Fibroblast of lung (primary cell): ENCODE data around the gene NAP1L4. TPM values are rescaled to one million over a fixed set of nuclear protein-coding genes. Genes with fewer than 3 reads are reported as not detected.

ENCODE experiments used
- DNase-seq, 2 donors: peaks; one replicate each; pipeline versions ENCODE4 v3.0.0 to v3.0.0-alpha.2; 2010; ENCODE audit warnings: low read depth in 2 of 2
- H2AFZ ChIP-seq: 2 replicates; pipeline ENCODE4 v1.5.1; 2012; ENCODE audit warnings: low read length, control low read depth, inconsistent platforms
- H3K27ac ChIP-seq: 2 replicates; pipeline ENCODE4 v1.5.1; 2011; ENCODE audit warnings: low read length, control low read depth; ENCODE audit not compliant: insufficient read depth
- H3K27me3 ChIP-seq: 2 replicates; pipeline ENCODE4 v1.5.1; 2011; ENCODE audit warnings: mild to moderate bottlenecking, low read length; ENCODE audit not compliant: control insufficient read depth, insufficient read depth
- H3K36me3 ChIP-seq: 2 replicates; pipeline ENCODE4 v1.5.1; 2011; ENCODE audit warnings: low read length; ENCODE audit not compliant: control insufficient read depth, insufficient read depth
- H3K4me1 ChIP-seq: 2 replicates; pipeline ENCODE4 v1.5.1; 2011; ENCODE audit warnings: low read length; ENCODE audit not compliant: control insufficient read depth, insufficient read depth; ENCODE audit errors: extremely low read depth
- H3K4me2 ChIP-seq: 2 replicates; pipeline ENCODE4 v1.5.1; 2011; ENCODE audit warnings: low read length, control low read depth; ENCODE audit not compliant: insufficient read depth; ENCODE audit errors: extremely low read depth
- H3K4me3 ChIP-seq, 4 experiments: fragments of 200-600 bp in 1 of 4; sonication (generic) in 1 of 4; replicated peaks in 1 of 4; 2 replicates each; pipeline ENCODE4 v1.5.1; 2011 to 2016; ENCODE audit warnings: low read length in 4 of 4, low read depth in 3 of 4, mild to moderate bottlenecking in 3 of 4, control low read depth in 2 of 4, inconsistent platforms in 1 of 4, mixed read lengths in 1 of 4; ENCODE audit not compliant: insufficient read depth in 1 of 4; ENCODE audit errors: control extremely low read depth in 1 of 4
- H3K79me2 ChIP-seq: 2 replicates; pipeline ENCODE4 v1.5.1; 2012; ENCODE audit warnings: mild to moderate bottlenecking, low read length, inconsistent platforms; ENCODE audit not compliant: control insufficient read depth, insufficient read depth
- H3K9ac ChIP-seq: 2 replicates; pipeline ENCODE4 v1.5.1; 2011; ENCODE audit warnings: mild to moderate bottlenecking, low read length, control low read depth; ENCODE audit not compliant: insufficient read depth
- H3K9me3 ChIP-seq: 2 replicates; pipeline ENCODE4 v1.5.1; 2012; ENCODE audit warnings: low read depth, low read length; ENCODE audit not compliant: control insufficient read depth, insufficient read depth
- H4K20me1 ChIP-seq: 2 replicates; pipeline ENCODE4 v1.5.1; 2011; ENCODE audit warnings: low read length; ENCODE audit not compliant: control insufficient read depth, insufficient read depth; ENCODE audit errors: extremely low read depth
- EZH2 ChIP-seq: IDR thresholded peaks from 2 replicates; pipeline ENCODE4 v1.5.1; 2012; ENCODE audit warnings: low read length, control low read depth, mild to moderate bottlenecking; ENCODE audit errors: missing control alignments
- polyA plus RNA-seq, 2 donors: library from polyadenylated mRNA; depleted of rRNA in 1 of 2; stranded (reverse) in 1 of 2; unstranded in 1 of 2; fragments of >200 nt; gene quantifications; 2 replicates each; pipeline ENCODE4 v1.2.1, GENCODE V29; 2011 to 2012; ENCODE audit warnings: missing spikeins in 1 of 2
- total RNA-seq: library from RNA; depleted of rRNA; stranded (reverse); fragments of >200 nt; gene quantifications from 2 replicates; pipeline ENCODE4 v1.2.1, GENCODE V29; 2014
- TF ChIP-seq, protein P1 (sequence below), 2 donors: IDR thresholded peaks in 1 of 2; conservative IDR thresholded peaks in 1 of 2; 1 replicate in 1 of 2; 2 replicates in 1 of 2; pipeline ENCODE4 v1.5.1; 2011 to 2012; ENCODE audit warnings: low read length in 2 of 2, control low read depth in 1 of 2, inconsistent platforms in 1 of 2, low read depth in 1 of 2, mild to moderate bottlenecking in 1 of 2

Gene NAP1L4
- total and polyA plus RNA-seq, 2 donors (not counting 1 experiment from before 2014, with no cell fraction given) = 79.5 to 113 TPM

DNA sequence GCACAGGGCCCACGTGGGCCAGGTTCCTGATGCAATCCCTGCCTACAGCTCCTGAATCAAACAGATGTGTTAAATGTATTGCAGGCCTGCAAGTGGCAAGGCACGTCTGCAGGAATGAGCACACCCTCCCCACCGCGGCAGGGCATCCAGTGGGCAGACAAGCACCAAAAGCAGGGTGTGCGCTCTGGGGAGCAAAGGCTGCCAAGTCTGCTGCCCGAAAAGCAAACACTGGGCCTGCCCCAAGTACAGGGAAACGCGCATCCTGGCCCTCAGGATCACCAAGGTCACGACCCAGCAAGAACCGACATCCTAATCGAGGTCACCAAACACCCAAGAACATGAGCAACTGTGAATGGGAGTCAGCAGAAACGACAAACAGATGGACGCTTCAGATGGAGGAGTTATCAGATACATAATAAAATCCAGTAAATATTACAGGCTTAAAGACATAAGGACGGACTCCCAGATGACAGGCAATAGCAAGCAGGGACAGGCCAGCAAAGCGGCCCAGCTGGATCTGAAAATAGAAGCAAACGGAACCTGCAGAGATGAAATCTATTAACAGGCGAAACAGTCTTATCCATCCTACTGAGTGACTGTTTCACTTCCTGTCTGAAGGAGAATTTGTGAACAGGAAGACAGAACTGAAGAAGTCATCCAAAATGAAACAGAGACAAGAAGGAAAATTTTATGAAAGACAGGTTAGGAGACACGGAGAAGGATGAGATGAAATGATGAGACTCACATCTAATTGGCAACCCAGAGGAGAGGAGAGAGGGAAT is 38.4 kb upstream of the NAP1L4 start:
- Histone ChIP-seq H3K36me3 (peaks cover 24% of the 10 kb centered on the region), H3K4me2 (no peak overlapping the region), H3K27ac (no peak overlapping the region), H3K79me2 (peaks cover 5% of the 10 kb centered on the region), H3K4me3 (no peak overlapping the region), H4K20me1 (no peaks in the 10 kb centered on the region), H3K27me3 (no peaks in the 10 kb centered on the region), H3K9me3 (no peaks in the 10 kb centered on the region), H3K9ac (no peak overlapping the region), H3K4me1 (peaks cover 2% of the 10 kb centered on the region), H2AFZ (no peak overlapping the region)
- DNase-seq = no peak
- no peak for TF ChIP-seq EZH2
- TF ChIP-seq, protein P1, sequence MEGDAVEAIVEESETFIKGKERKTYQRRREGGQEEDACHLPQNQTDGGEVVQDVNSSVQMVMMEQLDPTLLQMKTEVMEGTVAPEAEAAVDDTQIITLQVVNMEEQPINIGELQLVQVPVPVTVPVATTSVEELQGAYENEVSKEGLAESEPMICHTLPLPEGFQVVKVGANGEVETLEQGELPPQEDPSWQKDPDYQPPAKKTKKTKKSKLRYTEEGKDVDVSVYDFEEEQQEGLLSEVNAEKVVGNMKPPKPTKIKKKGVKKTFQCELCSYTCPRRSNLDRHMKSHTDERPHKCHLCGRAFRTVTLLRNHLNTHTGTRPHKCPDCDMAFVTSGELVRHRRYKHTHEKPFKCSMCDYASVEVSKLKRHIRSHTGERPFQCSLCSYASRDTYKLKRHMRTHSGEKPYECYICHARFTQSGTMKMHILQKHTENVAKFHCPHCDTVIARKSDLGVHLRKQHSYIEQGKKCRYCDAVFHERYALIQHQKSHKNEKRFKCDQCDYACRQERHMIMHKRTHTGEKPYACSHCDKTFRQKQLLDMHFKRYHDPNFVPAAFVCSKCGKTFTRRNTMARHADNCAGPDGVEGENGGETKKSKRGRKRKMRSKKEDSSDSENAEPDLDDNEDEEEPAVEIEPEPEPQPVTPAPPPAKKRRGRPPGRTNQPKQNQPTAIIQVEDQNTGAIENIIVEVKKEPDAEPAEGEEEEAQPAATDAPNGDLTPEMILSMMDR (conservative IDR thresholded peaks at IDR 0.05 in 1 of 2, IDR thresholded peaks at IDR 0.05 in 1 of 2; ENCODE audit: low read depth in 1 of 2, low read length in 2 of 2) = no peak

DNA sequence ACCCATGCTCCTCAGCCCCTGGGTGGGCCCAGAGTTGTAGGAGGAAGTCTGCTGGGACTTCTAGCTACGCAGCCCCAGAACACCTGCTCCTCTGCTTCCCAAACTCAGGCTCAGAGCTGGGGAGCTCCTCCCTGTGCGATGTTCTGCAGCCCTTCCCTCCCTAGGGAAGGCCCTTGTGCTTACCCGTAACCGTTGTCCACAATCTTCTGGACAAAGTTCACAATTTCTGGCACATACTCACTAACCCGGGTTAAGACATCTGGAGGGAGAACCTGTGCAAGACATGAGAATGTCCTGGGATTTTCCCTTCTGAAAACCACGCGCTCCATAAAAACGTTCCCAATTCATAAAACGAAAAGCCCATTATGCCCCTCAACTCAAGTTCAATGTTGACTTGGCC is 36.7 kb upstream of the NAP1L4 start:
- Histone ChIP-seq H2AFZ (no peak overlapping the region), H4K20me1 (no peaks in the 10 kb centered on the region)

DNA sequence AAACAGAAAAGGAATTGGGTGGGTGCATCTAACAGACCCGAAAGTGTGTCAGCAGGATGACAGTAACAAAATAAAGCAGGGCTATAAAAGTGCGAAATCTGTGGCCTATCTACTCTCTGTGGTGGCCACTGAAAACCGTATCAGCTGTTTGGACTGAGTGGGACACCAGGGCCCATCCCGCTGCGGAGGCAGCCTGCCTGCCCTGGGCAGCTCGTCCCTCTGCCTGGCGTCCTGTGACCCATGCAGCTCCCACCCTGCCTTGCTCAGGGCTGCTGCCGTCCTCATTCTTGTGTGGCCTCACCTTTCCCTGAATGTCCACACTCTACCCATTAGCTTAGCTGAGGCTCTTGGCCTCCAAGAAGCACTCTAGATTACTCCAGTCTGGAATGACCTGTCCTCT is 34.7 kb upstream of the NAP1L4 start:
- H3K27me3 ChIP-seq = no peaks in the 10 kb centered on the region
- DNase-seq = no peak
- H3K27ac ChIP-seq = no peak overlapping the region
- peaks cover 10% of the 10 kb centered on the region for H3K4me1 ChIP-seq
- no peaks in the 10 kb centered on the region for H3K9me3 ChIP-seq
- H3K79me2 ChIP-seq = peaks cover 5% of the 10 kb centered on the region
- TF ChIP-seq EZH2 = no peak
- TF ChIP-seq, protein P1 (conservative IDR thresholded peaks at IDR 0.05 in 1 of 2, IDR thresholded peaks at IDR 0.05 in 1 of 2; ENCODE audit: low read depth in 1 of 2, low read length in 2 of 2) = no peak
- H3K4me3 ChIP-seq = no peak overlapping the region
- H3K9ac ChIP-seq = no peak overlapping the region
- H4K20me1 ChIP-seq = no peaks in the 10 kb centered on the region
- no peak overlapping the region for H2AFZ ChIP-seq
- H3K4me2 ChIP-seq = no peak overlapping the region
- peaks cover 27% of the 10 kb centered on the region for H3K36me3 ChIP-seq

More for the DNA sequence above, 36.7 kb upstream of the NAP1L4 start:
- no peak for TF ChIP-seq EZH2
- TF ChIP-seq, protein P1 (conservative IDR thresholded peaks at IDR 0.05 in 1 of 2, IDR thresholded peaks at IDR 0.05 in 1 of 2; ENCODE audit: low read depth in 1 of 2, low read length in 2 of 2) = no peak
- H3K4me2 ChIP-seq = no peak overlapping the region
- H3K4me1 ChIP-seq = peaks cover 2% of the 10 kb centered on the region
- no peaks in the 10 kb centered on the region for H3K27me3 ChIP-seq
- no peak overlapping the region for H3K27ac ChIP-seq
- peaks cover 24% of the 10 kb centered on the region for H3K36me3 ChIP-seq
- no peak overlapping the region for H3K9ac ChIP-seq
- H3K79me2 ChIP-seq = peaks cover 5% of the 10 kb centered on the region
- no peaks in the 10 kb centered on the region for H3K9me3 ChIP-seq
- no peak for DNase-seq
- no peak overlapping the region for H3K4me3 ChIP-seq
